Hematopoietic multipotent progenitor cell treated with erythropoietin and hydrocortisone succinate and interleukin-3 and kit ligand, for 8 days (in vitro differentiated cells): ENCODE measurements around the gene FADS2.
A peak's percentile ranks its signal among the peaks of the same experiment; 100 is the strongest.
"Not testable (repeated sequence)": the region's sequence is repeated elsewhere in the genome, so short reads cannot be mapped to it uniquely, and the experiment has no call there.

Experiments used
- DNase-seq: peaks from one replicate; pipeline ENCODE4 v3.0.0-alpha.2; 2015

The FADS2 gene

DNA sequence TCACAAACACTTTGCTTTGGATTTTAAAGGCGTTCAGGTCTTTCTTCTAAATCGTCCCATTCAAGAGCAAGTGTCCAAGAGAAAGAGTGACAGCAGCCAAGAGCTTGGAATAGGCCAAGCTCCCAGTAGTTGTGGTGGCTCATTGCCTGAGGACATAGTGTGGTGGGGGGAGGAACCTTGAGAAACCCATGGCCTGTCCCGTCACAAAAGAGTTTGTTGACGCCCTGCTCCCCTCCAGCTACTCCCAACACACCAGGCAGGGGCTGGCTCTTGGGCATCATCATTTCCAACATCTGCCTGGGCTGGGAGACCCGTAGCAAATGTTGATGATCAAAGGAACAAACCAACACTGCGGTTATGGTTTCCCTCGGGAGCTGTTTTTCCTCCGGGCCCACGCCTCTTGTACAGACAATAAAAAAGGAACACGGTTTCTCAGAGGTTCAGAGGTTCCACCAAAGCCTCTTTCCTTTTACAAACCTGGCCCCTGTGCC lies 42.5 kb downstream of the FADS2 start:
- peak; percentile 55 for DNase-seq

DNA sequence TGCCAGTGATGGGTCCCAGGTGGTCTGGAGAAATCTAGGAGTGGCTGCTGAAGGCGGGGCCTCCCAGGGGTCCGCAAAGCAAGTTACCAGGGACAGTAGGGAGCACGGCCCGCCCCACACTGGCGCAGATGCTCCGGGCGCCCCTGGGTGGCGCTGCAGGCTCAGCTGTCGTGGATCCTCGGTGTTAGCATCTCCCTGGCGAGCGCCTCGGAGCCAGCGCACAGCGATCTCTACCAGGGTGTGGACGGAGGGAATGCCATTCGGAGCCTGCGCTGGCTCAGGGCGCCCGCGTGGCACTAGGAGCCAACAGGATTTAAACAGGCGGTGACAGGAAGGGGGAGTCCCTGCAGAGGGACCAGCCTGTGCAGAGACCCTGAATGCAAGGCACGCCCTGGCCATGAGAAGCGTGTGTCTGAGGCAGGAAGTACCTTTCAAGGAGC lies 43.1 kb downstream of the FADS2 start:
- DNase-seq = peak; percentile 86

DNA sequence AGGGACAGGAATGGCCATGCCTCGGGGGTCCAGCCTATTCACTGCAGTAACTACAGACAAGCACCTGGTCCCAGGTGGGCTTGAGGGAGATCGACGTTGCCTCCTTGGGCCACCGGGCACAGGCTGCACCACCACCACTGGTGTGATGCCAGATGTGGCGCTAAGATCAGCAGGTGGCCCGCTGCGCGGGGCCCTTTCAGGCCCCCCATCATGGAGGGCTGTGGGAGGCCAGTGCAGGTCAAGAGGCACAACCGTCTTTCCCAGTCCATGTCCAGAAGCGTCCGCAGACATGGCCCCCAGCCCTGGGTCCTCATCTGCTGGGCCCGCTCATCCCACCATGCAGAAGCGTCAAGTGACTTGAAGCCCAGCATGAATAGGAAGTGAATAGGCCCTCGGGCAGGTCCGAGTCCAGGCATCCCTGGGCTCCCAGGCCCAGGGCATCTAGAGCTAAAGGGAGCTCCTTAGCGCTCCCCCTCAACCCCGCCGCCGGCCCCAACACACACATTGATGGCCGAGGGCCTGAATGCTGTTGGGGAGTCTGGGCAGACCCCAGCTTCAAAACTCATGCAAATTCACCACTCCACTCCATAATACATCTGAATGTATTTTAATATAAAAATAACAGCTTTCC lies 45.0 kb downstream of the FADS2 start:
- DNase-seq = no peak

DNA sequence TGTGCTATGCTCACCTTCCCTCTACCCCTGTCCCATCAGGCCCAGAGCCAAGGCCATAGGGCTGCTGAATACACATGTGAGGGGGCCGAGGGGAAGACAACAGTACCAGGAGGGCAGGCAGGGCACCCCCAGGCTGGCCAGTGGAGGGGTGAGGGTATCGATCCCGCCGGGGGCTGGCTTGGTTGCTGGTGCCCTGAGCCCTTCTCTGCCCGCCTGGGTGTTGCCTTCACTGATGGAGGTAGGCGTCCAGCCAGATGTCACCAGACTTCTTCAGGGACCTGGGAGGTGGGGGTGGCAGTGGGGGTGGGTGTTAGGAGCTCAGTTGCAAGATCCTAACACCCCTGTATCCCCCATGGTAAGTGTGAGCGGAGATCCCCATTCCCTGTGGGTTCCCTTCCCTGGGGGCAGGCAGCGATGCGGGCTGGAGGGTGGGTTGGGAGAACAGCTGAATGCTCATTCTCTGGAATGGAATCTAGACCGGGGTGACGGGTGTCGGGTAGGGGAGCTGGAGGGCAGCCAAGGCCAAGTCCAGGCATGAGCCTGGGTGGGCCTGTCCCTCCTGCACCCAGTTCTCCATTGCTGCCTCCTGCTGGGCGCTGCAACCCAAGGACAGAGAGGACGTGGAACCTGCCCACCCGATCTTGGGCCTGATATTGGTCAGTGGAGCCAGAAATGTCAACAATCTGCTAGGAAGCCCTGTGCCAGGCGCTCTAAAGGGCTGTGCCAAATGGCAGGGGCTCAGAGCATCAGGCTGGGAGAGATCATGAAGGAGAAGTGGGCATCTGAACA lies 45.7 kb downstream of the FADS2 start:
- no peak for DNase-seq

DNA sequence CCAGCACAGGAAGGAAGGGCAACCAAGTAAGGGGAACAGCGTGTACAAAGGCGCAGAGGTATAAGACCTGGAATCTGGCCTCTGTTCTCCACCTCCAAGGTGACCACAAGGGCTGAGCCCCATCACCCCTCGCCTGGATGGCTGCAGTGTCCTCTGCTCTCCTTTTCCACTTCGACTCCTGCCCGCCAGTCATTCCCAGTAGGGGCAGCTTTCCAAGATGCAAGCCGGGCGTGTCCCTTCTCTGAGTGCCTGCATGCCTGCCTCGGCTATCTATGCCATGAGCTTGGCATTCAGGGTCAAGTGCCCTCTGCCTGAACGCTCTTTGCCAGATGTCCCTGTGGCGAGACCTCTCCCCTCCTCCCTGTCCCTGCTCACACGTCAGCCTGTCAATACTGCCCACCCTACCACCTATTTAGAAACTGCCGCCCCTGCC lies 46.3 kb downstream of the FADS2 start:
- DNase-seq = no peak

DNA sequence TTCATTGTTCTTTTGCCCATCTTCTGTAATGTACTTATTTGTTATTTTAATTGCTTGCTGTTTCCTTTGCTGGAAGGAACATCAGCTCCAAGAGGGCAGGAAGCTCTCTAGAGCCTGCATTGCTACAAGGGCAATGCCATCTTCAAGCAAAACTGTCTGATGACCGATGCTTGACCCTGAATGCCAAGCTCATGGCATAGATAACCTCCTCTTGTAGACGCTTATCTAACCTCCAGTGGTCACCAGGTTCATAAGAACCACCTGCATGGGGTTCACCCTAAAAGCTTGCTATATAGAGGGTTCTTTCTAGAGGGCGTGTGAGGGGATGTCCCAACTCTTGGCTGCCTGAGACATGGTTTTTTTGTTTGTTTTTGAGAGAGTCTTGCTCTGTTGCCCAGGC lies 46.8 kb downstream of the FADS2 start:
- no peak for DNase-seq

DNA sequence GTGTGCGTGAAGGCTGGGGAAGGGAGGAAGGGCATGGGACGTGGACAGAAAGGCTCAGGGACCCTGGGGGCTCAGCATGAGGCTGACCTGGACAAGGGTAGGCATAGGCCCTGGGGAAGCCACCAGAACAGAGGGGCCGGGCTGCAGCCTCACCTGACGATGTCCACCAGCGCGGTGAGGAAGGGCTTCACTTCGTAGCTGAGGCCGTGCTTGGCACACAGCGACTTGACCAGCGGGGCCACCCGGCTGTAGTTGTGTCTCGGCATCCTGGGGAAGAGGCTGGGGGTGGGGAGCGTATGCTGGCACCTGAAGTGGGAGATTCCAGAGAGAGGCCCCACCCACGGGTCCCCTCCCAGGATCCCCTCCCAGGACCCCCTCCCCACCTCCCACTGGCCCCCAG lies 47.6 kb downstream of the FADS2 start:
- DNase-seq = no peak

DNA sequence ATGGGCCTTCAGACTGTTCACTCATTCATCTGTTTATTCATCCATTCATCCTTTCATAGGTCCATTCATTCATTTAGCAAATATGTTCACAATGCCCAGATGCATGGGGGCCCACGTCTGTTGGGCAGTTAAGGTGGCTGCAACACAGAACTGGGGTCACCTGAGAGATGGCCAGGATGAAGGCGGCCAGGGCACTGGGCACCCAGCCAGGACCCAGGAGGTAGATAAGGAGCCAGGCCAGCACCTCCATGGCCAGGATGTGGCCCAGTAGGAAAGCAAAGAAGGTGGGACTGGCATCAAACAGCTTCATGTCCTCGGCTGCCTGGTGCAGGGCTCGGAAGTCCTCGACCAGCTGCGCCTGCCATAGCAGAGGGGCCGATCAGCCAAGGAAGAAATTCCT lies 51.1 kb downstream of the FADS2 start:
- DNase-seq = no peak

DNA sequence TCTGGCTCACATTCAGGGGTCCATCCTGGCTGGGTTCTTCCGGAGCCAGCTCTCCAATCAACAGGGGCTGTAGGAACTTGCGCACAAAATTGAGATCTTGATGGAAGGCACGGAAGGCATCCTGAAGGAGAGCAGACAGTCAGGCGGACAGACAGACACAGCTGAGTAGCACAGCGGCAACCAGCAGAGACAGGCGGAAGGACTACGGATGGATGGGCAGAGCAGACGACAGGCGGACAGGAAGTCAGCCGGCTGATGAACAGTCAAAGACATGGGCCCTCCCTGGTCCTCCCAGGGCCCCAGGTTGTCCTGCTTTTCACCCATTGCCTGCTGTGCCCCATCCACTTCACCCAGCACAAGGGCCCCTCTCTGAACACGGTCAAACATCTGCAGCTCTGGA lies 51.9 kb downstream of the FADS2 start:
- DNase-seq = no peak

DNA sequence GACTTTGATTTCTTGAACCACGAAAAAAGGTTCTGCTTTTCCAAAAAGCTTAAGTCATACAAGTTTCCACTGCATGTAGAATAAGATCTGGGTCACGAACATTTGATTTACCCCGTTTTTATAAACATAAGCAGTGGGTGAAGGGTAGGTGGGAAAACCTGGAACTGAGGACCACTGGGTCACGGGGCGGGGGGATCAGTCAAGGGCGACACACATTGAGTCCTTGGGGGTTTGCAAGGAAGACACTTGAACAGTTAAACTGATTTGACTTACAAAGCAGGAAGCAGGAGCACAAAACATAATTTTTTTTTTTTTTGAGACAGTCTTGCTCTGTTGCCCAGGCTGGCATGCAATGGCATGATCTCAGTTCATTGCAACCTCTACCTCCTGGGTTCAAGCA lies 52.4 kb downstream of the FADS2 start:
- DNase-seq = no peak

DNA sequence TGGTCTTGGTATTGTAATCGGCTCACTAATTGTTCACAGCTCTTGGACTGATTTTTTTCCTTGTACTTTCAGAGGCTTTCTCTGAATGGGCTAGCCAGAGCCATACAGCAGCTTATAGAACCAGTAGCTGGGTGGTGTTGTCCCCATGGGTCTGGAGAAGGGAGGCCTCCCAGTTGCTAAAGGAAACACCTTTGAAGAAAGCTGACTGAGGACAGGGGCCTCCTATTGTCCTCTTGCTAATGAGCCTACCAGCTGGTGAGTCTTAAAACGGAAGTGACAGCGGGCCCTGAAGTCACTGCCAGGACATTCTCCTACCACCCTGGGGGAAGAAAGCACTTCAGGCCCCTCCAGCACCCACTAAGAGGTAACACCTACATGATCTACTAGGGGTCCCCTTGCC lies 53.3 kb downstream of the FADS2 start:
- no peak for DNase-seq

DNA sequence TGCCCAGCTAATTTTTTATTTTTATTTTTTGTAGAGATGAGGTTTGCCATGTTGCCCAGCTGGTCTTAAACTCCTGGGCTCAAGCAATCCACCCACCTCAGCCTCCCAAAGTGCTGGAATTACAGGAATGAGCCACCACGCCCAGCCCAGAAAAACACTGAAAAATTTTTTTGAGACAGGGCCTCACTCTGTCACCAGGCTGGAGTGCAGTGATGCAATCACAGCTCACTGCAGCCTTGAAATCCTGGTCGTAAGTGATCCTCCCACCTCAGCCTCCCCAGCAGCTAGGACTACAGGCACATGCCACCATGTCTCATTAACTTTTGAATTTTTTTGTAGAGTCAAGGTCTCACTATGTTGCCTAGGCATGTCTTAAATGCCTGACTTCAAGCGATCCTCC lies 54.2 kb downstream of the FADS2 start:
- not testable (repeated sequence) for DNase-seq

DNA sequence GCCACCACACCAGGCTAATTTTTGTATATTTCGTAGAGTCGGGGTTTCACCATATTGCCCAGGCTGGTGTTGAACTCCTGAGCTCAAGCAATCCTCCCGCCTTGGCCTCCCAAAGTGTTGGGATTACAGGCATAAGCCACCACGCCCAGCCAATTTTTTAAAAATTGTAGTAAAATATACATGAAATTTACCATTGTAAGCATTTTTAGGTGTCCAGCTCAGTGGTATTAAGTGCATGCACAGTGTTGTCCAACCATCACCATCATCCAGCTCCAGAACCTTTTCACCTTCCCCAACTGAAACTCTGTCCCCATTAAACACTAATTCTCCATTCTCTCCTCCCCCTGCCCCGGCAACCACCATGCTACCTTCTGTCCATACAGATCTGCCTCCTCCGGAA lies 54.8 kb downstream of the FADS2 start:
- no peak for DNase-seq

DNA sequence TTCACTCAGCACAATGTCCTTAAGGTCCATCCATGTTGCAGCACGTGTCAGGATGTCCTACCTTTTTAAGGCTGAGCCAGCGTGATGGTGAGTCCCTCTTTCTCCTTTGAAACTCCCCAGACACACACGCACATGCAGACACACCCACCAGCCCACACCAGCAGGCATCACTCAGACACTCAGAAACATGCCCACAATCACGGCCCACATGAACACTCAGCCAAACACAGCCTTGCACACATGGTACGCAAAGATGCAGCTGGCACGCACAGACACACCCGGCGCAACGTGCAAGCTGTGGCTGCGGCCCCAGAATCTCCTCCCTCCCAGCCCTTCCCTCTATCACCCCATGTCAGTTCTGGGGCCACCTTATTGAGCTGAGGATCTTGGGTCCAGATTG lies 55.2 kb downstream of the FADS2 start:
- DNase-seq = no peak

DNA sequence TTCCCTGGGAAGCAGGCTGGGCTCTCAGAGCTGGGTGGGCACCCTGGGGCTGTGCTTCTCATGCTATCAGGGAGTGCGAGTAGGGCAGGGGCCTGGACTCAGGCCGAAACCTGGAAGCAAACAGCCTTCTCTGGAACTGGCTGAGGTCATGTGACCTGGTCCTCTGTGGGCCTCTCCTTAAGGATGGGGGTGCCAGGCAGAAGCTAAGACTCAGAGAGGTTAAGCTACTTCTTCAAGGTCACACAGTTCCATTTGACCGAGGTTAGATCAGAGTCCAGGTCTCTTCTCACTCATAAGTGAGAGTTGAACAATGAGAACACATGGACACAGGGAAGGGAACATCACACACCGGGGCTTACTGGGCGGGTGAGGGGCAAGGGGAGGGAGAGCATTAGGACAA lies 55.8 kb downstream of the FADS2 start:
- no peak for DNase-seq

DNA sequence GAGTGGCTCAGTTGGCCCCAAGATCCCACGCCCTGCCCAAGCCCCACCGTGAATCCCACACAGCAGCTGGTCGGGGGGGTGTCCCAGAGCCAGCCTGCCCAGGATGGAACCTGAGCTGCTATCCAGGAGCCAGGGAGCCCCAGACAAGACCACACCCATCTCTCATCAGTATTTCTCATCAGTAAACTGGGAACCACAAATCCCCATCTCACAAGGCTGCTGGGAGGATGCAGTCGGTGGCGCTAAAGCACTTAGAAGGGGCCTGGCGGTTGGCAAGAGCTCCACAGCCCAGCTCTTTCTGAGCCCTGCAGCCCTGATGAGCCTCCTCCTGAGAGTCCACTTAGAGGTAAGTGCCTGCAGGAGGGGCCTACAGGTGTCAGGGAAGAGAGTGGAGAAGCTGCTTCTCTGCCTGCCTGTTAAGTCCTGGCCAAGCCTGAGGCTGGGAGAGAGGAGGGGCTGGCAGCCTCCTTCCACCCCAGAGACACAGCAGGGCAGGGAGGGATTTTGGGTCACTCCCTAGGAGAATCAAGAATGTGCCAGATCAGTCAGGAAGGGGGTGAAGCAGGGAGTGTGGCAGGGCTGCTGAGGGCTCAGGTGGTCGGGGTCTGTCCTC lies 57.2 kb downstream of the FADS2 start:
- no peak for DNase-seq

DNA sequence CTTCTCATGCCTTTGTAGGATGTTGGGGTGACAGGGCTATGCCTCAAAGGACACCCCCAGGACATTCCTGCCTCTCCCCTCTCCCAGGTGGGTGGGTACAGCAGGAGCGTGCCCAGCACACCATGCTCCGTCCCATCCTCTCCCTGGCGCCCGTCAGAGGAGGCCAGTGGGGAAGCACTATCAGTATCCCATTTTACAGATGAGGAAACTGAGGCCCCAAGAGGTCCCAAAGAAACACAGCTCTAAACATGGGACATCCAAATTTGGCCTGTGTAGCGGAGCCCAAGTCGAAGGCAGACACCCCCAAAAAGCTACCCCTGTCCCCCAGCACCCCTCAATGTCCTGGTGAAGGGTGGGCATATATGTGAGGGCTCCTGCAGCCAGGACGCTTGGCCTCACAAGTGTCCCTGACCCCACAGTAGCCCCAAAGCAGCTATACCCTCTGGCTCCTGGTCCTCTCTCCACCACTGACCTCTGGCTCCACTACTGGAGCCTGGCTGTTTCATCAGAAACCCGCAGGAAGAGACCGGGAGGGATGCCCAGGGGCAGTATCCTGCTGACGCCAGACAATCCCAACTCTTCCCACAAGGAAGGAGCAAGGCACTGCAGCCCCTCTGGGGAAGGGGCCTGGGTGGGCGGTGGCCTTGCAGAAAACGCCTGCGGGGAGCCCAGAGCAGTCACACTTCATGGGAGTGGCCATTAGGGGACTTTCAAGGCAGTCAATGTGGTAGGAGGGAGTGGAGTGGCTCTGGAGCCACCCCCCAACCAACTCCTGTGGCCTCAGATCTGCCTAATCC lies 57.9 kb downstream of the FADS2 start:
- DNase-seq = no peak

DNA sequence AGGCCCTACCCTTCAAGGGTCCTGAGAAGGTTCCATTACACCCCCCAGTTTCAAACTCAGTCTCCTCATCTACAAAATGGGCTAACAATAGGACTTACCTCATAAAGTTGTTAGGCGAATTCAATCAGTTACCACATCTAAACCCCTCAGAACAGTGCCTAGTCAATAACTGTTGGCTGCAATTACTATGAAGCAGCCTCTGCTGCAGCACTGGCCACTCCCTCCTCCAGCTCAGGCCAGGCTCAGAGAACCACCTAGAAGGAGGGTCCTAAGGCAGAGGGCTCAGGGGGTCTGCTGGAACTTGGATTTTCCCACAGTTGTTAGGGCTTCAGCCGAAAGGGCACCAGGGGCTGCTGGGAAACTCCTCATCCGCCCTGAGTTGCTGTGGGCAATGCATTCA lies 58.5 kb downstream of the FADS2 start:
- DNase-seq = no peak

DNA sequence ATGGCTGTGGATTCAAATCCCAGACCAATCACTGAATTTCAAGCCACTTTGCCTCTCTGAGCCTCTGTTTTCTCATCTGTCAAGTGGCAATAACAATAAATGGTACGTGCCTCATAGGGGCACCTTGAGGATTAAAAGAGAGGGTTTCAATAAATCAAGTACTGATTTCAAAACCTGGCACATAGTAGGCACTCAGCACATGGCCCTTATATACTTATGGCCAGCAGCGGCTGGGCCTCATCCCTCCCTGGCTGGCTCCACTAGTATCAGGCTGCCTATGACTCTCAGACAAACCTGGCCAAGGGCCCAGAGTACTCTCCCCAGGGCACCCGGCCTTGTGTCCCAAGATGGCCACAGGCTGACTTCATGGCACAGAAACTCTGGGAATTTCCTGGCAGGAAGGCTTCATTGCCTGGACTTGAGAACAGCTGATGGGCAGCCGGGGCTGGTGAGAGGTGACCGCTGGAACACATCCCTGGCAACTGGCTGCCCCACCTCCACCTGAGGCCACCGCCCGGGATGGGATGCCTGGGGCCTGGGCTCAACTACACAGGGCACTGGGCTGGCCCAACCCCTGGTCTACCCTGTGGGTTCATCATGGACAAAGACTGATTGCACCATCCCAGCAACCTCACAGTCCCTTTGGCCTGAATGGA lies 59.9 kb downstream of the FADS2 start:
- no peak for DNase-seq

DNA sequence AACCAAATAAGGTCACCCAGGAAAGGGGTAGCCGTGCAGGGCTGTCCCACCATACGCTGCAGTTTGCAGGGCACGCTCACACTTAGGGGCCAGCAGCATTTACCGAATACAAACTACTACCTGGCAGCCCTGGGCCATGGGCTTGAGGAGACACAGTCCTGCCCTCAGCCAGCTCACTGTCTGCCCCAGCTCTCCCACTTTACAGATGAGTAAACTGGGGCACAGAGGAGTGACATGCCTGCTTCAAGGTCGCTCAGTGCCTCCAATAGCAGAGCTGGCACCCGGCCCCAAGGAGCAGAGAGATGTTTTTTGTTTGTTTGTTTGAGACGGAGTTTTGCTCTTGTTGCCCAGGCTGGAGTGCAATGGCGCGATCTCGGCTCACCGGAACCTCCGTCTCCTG lies 60.5 kb downstream of the FADS2 start:
- DNase-seq = no peak

DNA sequence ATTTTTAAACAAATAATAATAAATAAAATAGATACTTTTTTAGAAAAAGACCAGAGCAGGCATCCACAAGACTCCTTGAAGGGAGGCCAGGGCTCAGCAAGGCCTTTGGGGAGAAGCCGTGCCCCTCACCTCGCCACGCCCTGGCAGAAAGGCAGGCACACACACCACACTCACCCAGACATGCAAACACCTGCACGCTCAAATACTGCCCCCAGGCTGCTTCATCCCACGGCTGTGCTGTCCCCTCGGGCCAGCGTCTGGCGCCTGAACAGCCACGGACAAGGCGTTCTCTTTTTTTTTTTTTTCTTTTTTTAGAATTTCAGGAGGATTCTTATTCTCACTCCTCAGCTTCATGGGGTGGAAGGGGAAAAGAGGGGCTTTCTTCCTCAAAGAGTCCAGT lies 61.7 kb downstream of the FADS2 start:
- DNase-seq = no peak

DNA sequence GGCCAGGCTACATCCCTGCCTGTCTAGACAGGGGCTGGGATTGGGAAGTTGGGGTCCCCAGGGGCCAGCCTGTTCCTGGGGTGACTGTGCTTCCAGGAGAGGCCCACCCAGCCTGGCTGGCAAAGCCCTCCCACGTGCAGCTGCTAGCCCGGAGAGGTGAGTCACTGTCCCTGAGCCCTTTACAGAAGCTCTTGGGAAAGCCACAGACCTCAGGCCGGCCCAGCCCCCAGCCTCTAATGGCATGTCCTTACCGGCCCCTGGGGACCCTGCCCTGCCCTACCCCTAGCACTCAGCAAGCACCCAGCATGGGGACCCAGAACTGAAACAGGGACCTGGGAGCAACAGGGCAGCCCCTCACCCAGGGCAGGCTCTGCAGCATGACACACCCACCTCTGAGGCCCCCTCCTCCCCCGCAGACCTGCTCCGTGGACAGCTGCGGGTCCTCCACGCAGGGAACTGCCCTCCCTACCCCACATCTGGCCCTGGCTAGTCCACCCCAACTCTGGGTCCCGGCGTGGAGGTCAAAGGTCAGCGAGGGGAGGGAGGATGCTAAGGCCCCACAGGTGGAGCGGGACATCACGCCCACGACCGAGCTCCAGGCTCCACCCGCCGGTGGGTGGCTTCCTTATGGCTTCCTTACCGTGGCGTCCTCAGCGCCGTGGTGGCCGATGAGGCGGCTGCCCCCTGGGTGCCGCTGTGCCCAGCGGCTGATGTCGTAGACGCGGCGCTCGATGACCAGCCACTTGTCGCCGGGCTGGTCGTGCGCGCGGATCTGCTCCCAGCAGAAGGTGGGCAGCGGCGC lies 62.6 kb downstream of the FADS2 start:
- peak; percentile 40 for DNase-seq
